OCI-LY3 (cell line): ENCODE data around the gene HBP1.

ENCODE experiments used
- H2AFZ ChIP-seq: fragments of 200-600, 300-600 bp; shearing (Covaris generic); 2 replicates; pipeline ENCODE4 v1.6.0; 2014; ENCODE audit warnings: antibody characterized with exemption, low read depth, low read length
- H3K27ac ChIP-seq: fragments of 200-600, 300-600 bp; sonication (generic); 2 replicates; pipeline ENCODE4 v1.5.1; 2014; ENCODE audit warnings: mild to moderate bottlenecking, low read length, moderate library complexity, mixed read lengths
- H3K27me3 ChIP-seq: fragments of 200-600, 300-600 bp; sonication (generic); 2 replicates; pipeline ENCODE4 v1.6.1; 2014; ENCODE audit warnings: low read depth, low read length, mixed read lengths
- H3K36me3 ChIP-seq: fragments of 200-600, 300-600 bp; sonication (generic); replicated peaks from 2 replicates; pipeline ENCODE3; 2014; ENCODE audit warnings: low read depth, low read length, mixed read lengths
- H3K4me1 ChIP-seq: fragments of 300-600, 200-600 bp; sonication (generic); 2 replicates; pipeline ENCODE4 v1.6.1; 2014; ENCODE audit warnings: low read length, mixed read lengths
- H3K4me2 ChIP-seq: fragments of 200-600, 300-600 bp; sonication (generic); 2 replicates; pipeline ENCODE4 v1.6.1; 2014; ENCODE audit warnings: low read length, mixed read lengths
- H3K4me3 ChIP-seq: fragments of 300-600, 200-600 bp; sonication (generic); 2 replicates; pipeline ENCODE4 v1.5.1; 2014; ENCODE audit warnings: antibody characterized with exemption, mild to moderate bottlenecking, low read length, moderate library complexity
- H3K79me2 ChIP-seq: fragments of 300-600, 200-600 bp; shearing (Covaris generic); 2 replicates; pipeline ENCODE4 v1.6.1; 2014; ENCODE audit warnings: mild to moderate bottlenecking, low read length, mixed read lengths
- H3K9ac ChIP-seq: fragments of 300-600, 200-600 bp; shearing (Covaris generic); 2 replicates; pipeline ENCODE4 v1.6.0; 2014; ENCODE audit warnings: mild to moderate bottlenecking, low read length, moderate library complexity
- H3K9me3 ChIP-seq: fragments of 200-600, 300-600 bp; shearing (Covaris generic); 2 replicates; pipeline ENCODE4 v1.6.1; 2014; ENCODE audit warnings: low read length, mixed read lengths; ENCODE audit not compliant: insufficient read depth
- H4K20me1 ChIP-seq: fragments of 200-600, 300-600 bp; sonication (generic); 2 replicates; pipeline ENCODE4 v1.6.1; 2016; ENCODE audit warnings: low read length, mixed read lengths; ENCODE audit not compliant: insufficient read depth
- CTCF ChIP-seq: fragments of 200-600, 300-600 bp; sonication (generic); IDR thresholded peaks from 2 replicates; pipeline ENCODE4 v1.5.1; 2014; ENCODE audit warnings: antibody characterized with exemption, low read length, low read depth
- EZH2phosphoT487 ChIP-seq: fragments of 200-600 bp; shearing (Covaris generic); IDR thresholded peaks from 2 replicates; pipeline ENCODE4 v1.6.1; 2018; ENCODE audit warnings: antibody characterized with exemption, mixed run types, low read depth

HBP1 gene

DNA sequence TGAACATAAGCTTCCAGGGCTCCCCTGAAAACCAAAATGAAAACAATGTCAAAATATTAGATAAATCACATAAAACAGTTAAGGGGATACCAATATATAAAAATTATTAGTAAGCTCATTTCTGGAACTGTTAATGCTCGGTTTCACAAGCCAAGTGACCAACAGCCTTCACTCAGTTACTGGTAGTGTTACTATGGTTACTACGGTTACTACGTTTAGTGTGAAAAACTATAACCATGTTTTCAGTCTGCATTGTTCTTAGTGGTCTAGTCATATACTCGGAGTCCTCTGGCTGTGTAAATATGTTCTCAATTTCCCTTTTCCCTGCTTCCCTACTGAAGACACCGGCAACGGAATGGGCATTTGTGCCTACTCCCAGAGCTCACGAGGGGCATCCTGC, 34.8 kb downstream of the HBP1 start:
- no peaks in the 10 kb centered on the region for H3K9me3 ChIP-seq
- no peaks in the 10 kb centered on the region for H3K4me1 ChIP-seq
- no peak overlapping the region for H3K27ac ChIP-seq
- no peak overlapping the region for H3K9ac ChIP-seq
- no peaks in the 10 kb centered on the region for H4K20me1 ChIP-seq
- no peak overlapping the region for H3K4me3 ChIP-seq
- no peaks in the 10 kb centered on the region for H3K27me3 ChIP-seq
- no peak overlapping the region for H3K4me2 ChIP-seq
- TF ChIP-seq EZH2phosphoT487 (no peak), CTCF (no peak)
- H3K79me2 ChIP-seq = no peaks in the 10 kb centered on the region
- peaks cover 53% of the 10 kb centered on the region for H3K36me3 ChIP-seq
- no peak overlapping the region for H2AFZ ChIP-seq

DNA sequence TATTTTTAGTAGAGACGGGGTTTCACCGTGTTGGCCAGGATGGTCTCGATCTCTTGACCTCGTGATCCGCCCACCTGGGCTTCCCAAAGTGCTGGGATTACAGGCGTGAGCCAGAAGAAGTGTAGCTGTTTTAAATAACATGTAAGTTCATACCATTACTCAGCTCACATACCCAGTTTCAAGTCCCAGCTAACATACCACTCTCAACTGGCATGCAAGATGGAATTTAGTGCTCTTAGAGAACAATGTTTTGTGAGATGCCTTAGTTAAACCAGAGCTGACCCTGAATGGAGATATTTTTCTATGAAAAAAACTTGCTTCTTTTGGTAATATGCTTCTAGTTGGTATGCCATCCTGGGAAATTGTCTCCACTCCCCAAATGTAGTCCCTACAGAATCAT, 37.3 kb downstream of the HBP1 start:
- H3K79me2 ChIP-seq = no peaks in the 10 kb centered on the region
- no peak overlapping the region for H3K9ac ChIP-seq
- no peak overlapping the region for H3K4me2 ChIP-seq
- H3K36me3 ChIP-seq = peaks cover 35% of the 10 kb centered on the region
- no peaks in the 10 kb centered on the region for H4K20me1 ChIP-seq
- TF ChIP-seq CTCF (no peak), EZH2phosphoT487 (no peak)
- no peaks in the 10 kb centered on the region for H3K4me1 ChIP-seq
- no peak overlapping the region for H3K27ac ChIP-seq
- H3K4me3 ChIP-seq = no peak overlapping the region
- H3K27me3 ChIP-seq = no peaks in the 10 kb centered on the region
- H3K9me3 ChIP-seq = no peaks in the 10 kb centered on the region
- H2AFZ ChIP-seq = no peak overlapping the region

DNA sequence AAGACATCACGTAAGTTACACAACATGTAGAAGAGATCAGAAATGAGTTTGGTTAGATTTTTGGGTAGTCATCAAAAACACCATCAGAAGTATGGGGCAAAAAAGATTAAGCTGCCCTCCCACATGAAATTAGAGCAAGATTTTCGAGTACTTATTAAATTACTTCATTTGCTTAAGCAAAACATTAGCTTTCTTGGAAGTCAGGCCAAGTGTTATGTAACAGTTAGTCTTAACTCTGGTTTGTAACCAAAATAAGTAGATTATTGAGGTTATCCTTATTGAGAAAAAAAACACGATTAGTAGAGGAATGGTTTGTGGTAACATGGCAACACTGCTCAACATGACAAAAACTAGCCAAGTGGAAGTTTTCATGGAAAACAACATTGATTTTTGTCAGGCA, 37.9 kb downstream of the HBP1 start:
- no peaks in the 10 kb centered on the region for H3K9me3 ChIP-seq
- peaks cover 30% of the 10 kb centered on the region for H3K36me3 ChIP-seq
- H3K27me3 ChIP-seq = no peaks in the 10 kb centered on the region
- H3K27ac ChIP-seq = no peak overlapping the region
- no peak overlapping the region for H2AFZ ChIP-seq
- H3K4me1 ChIP-seq = no peaks in the 10 kb centered on the region
- no peaks in the 10 kb centered on the region for H4K20me1 ChIP-seq
- no peak overlapping the region for H3K9ac ChIP-seq
- no peak overlapping the region for H3K4me2 ChIP-seq
- TF ChIP-seq EZH2phosphoT487 = no peak
- H3K4me3 ChIP-seq = no peak overlapping the region
- H3K79me2 ChIP-seq = no peaks in the 10 kb centered on the region

GRCh38 chr7:107207459-107207858, 38.7 kb downstream of the HBP1 start:
- Histone ChIP-seq H3K27ac (no peak overlapping the region), H3K4me2 (no peak overlapping the region)
- TF ChIP-seq CTCF (no peak), EZH2phosphoT487 (no peak)

DNA sequence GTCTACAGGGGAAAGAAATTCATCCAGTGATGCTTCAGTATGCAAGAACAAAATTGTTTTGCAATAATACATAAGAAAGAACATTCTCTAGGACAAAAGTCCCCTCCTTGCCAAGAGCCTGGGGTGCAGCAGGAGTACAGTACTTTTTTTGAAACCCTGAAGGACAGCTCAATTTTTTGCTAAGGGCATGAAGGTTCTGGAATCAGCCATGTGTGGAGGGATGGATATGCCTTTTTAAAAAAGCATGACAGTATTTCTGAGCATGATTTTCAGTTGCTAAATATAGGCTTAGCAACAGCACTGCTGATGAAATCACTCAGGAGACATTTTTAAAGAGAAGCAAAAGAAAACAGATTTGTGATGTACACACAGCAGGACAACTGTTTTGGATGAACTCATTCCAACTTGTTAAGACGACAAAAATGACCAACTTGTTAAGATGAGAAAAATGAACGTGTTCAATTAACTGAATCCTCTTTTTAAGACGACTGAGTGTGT, 39.3 kb downstream of the HBP1 start:
- Histone ChIP-seq H4K20me1 (no peaks in the 10 kb centered on the region), H3K27me3 (no peaks in the 10 kb centered on the region), H3K36me3 (peaks cover 21% of the 10 kb centered on the region), H3K4me2 (no peak overlapping the region), H3K9me3 (no peaks in the 10 kb centered on the region), H3K4me3 (no peak overlapping the region), H2AFZ (no peak overlapping the region), H3K4me1 (no peaks in the 10 kb centered on the region), H3K27ac (no peak overlapping the region), H3K79me2 (no peaks in the 10 kb centered on the region), H3K9ac (no peak overlapping the region)
- TF ChIP-seq EZH2phosphoT487 (no peak), CTCF (no peak)

More at GRCh38 chr7:107207459-107207858, 38.7 kb downstream of the HBP1 start:
- Histone ChIP-seq H3K36me3 (peaks cover 26% of the 10 kb centered on the region), H3K9ac (no peak overlapping the region), H3K79me2 (no peaks in the 10 kb centered on the region), H4K20me1 (no peaks in the 10 kb centered on the region), H3K4me3 (no peak overlapping the region), H3K27me3 (no peaks in the 10 kb centered on the region), H2AFZ (no peak overlapping the region), H3K9me3 (no peaks in the 10 kb centered on the region), H3K4me1 (no peaks in the 10 kb centered on the region)
